DOHH2 (cell line): ENCODE measurements around the gene LRRC71.

ENCODE experiments used
- H3F3A ChIP-seq: fragments of 200-600 bp; sonication (generic), shearing (Covaris generic); 2 replicates; pipeline ENCODE4 v1.6.0; 2016; ENCODE audit warnings: antibody characterized with exemption, mild to moderate bottlenecking; ENCODE audit not compliant: control insufficient read depth, insufficient read depth
- H3K27ac ChIP-seq: fragments of 200-600 bp; sonication (generic); 2 replicates; pipeline ENCODE4 v1.5.1; 2014; ENCODE audit warnings: low read depth, mild to moderate bottlenecking, low read length, moderate library complexity
- H3K27me3 ChIP-seq: fragments of 200-600 bp; sonication (generic); 2 replicates; pipeline ENCODE4 v1.6.1; 2014; ENCODE audit warnings: mild to moderate bottlenecking, low read length, mixed read lengths; ENCODE audit not compliant: control insufficient read depth
- H3K36me3 ChIP-seq: fragments of 200-600 bp; sonication (generic); 2 replicates; pipeline ENCODE4 v1.6.1; 2014; ENCODE audit warnings: mild to moderate bottlenecking, low read length, moderate library complexity, mixed read lengths; ENCODE audit not compliant: control insufficient read depth
- H3K4me1 ChIP-seq: fragments of 200-600 bp; sonication (generic); 2 replicates; pipeline ENCODE4 v1.6.1; 2014; ENCODE audit warnings: mild to moderate bottlenecking, low read length, mixed read lengths; ENCODE audit not compliant: control insufficient read depth
- H3K4me2 ChIP-seq: fragments of 200-600 bp; sonication (generic); 2 replicates; pipeline ENCODE4 v1.6.0; 2014; ENCODE audit warnings: mild to moderate bottlenecking, low read length, moderate library complexity
- H3K4me3 ChIP-seq: fragments of 200-600 bp; sonication (generic); 2 replicates; pipeline ENCODE4 v1.5.1; 2014; ENCODE audit warnings: mild to moderate bottlenecking, low read length, mixed read lengths
- H3K79me2 ChIP-seq: fragments of 200-600 bp; sonication (generic); 2 replicates; pipeline ENCODE4 v1.6.1; 2014; ENCODE audit warnings: mild to moderate bottlenecking, low read length, mixed read lengths; ENCODE audit not compliant: control insufficient read depth
- H3K9me2 ChIP-seq: fragments of 200-600 bp; sonication (generic); replicated peaks from 2 replicates; pipeline ENCODE4 v1.6.1; 2014; ENCODE audit warnings: mild to moderate bottlenecking, low read length, mixed read lengths; ENCODE audit not compliant: control insufficient read depth
- H3K9me3 ChIP-seq: fragments of 200-600 bp; sonication (generic); 2 replicates; pipeline ENCODE4 v1.6.1; 2014; ENCODE audit warnings: antibody characterized with exemption, low read length, mixed read lengths; ENCODE audit not compliant: control insufficient read depth, insufficient read depth
- H4K20me1 ChIP-seq: fragments of 200-600 bp; sonication (generic); 2 replicates; pipeline ENCODE4 v1.6.0; 2014; ENCODE audit warnings: low read depth, mild to moderate bottlenecking, antibody characterized with exemption, low read length, moderate library complexity; ENCODE audit not compliant: control insufficient read depth, insufficient read depth
- CTCF ChIP-seq: fragments of 200-600 bp; sonication (generic); IDR thresholded peaks from one replicate; pipeline ENCODE4 v1.5.1; 2014; ENCODE audit warnings: antibody characterized with exemption, mild to moderate bottlenecking, low read depth, low read length; ENCODE audit not compliant: poor library complexity, severe bottlenecking
- EZH2phosphoT487 ChIP-seq: fragments of 200-600 bp; sonication (generic); IDR thresholded peaks from 2 replicates; pipeline ENCODE4 v1.6.1; 2017; ENCODE audit warnings: borderline replicate concordance, mild to moderate bottlenecking, antibody characterized with exemption, low read length, moderate library complexity, mixed read lengths

LRRC71 gene

GRCh38 chr1:156895927-156896326 lies 24.5 kb upstream of the LRRC71 start:
- H3K9me3 ChIP-seq: no peaks in the 10 kb centered on the region
- no peaks in the 10 kb centered on the region for H3K9me2 ChIP-seq
- H3K79me2 ChIP-seq: no peaks in the 10 kb centered on the region
- TF ChIP-seq CTCF: no peak
- no peak for TF ChIP-seq EZH2phosphoT487
- no peaks in the 10 kb centered on the region for H3K36me3 ChIP-seq
- no peak overlapping the region for H3K4me2 ChIP-seq
- H4K20me1 ChIP-seq: 0 out of 2 replicates have a peak, but pooled peaks cover 3% of the 10 kb centered on the region
- no peak overlapping the region for H3K27ac ChIP-seq
- no peak overlapping the region for H3K4me3 ChIP-seq
- 0 out of 2 replicates have a peak, but pooled peaks cover 3% of the 10 kb centered on the region for H3K4me1 ChIP-seq
- no peaks in the 10 kb centered on the region for H3F3A ChIP-seq
- peaks cover 47% of the 10 kb centered on the region for H3K27me3 ChIP-seq

GRCh38 chr1:156896490-156897033 lies 23.9 kb upstream of the LRRC71 start:
- no peaks in the 10 kb centered on the region for H3F3A ChIP-seq
- no peaks in the 10 kb centered on the region for H3K9me2 ChIP-seq
- no peak overlapping the region for H3K4me2 ChIP-seq
- H3K36me3 ChIP-seq: no peaks in the 10 kb centered on the region
- 0 out of 2 replicates have a peak, but pooled peaks cover 3% of the 10 kb centered on the region for H4K20me1 ChIP-seq
- no peak overlapping the region for H3K4me3 ChIP-seq
- TF ChIP-seq CTCF: no peak
- no peak for TF ChIP-seq EZH2phosphoT487
- peaks cover 44% of the 10 kb centered on the region for H3K27me3 ChIP-seq
- H3K27ac ChIP-seq: no peak overlapping the region
- no peaks in the 10 kb centered on the region for H3K9me3 ChIP-seq
- 0 out of 2 replicates have a peak, but pooled peaks cover 3% of the 10 kb centered on the region for H3K4me1 ChIP-seq
- H3K79me2 ChIP-seq: no peaks in the 10 kb centered on the region

GRCh38 chr1:156897078-156897825 lies 23.2 kb upstream of the LRRC71 start:
- peaks cover 37% of the 10 kb centered on the region for H3K27me3 ChIP-seq
- no peaks in the 10 kb centered on the region for H3K4me1 ChIP-seq
- H3K4me3 ChIP-seq: no peak overlapping the region
- H4K20me1 ChIP-seq: 0 out of 2 replicates have a peak, but pooled peaks cover 3% of the 10 kb centered on the region
- no peaks in the 10 kb centered on the region for H3K9me3 ChIP-seq
- TF ChIP-seq EZH2phosphoT487: no peak
- TF ChIP-seq CTCF: no peak
- H3K79me2 ChIP-seq: no peaks in the 10 kb centered on the region
- no peak overlapping the region for H3K4me2 ChIP-seq
- H3K27ac ChIP-seq: no peak overlapping the region
- H3F3A ChIP-seq: no peaks in the 10 kb centered on the region
- no peaks in the 10 kb centered on the region for H3K36me3 ChIP-seq
- H3K9me2 ChIP-seq: no peaks in the 10 kb centered on the region
